Spleen (tissue), 11 donors: Measurements from ENCODE around the gene F2RL1. TPM values are rescaled to one million over a fixed set of nuclear protein-coding genes. Genes with fewer than 3 reads are reported as not detected.
A peak's percentile ranks its signal among the peaks of the same experiment; 100 is the strongest.

Source experiments
- DNase-seq: peaks from one replicate; pipeline ENCODE4 v3.0.0-alpha.2; 2020
- H3K27ac ChIP-seq, 8 donors: fragments of 200-600 bp; sonication (generic) in 7 of 8; 1 replicate in 4 of 8; 2 replicates in 4 of 8; pipeline versions ENCODE4 v1.5.0 to v1.8.0; 2016 to 2021; ENCODE audit warnings: inconsistent platforms in 4 of 8, mild to moderate bottlenecking in 4 of 8, moderate library complexity in 1 of 8
- H3K27me3 ChIP-seq, 7 donors: fragments of 200-600 bp; sonication (generic) in 6 of 7; replicated peaks in 1 of 7; 1 replicate in 4 of 7; 2 replicates in 3 of 7; pipeline versions ENCODE4 v1.5.0 to v1.8.0; 2016 to 2021; ENCODE audit warnings: inconsistent platforms in 3 of 7, mild to moderate bottlenecking in 1 of 7
- H3K36me3 ChIP-seq, 6 donors: fragments of 200-600 bp; sonication (generic) in 5 of 6; 1 replicate in 4 of 6; 2 replicates in 2 of 6; pipeline versions ENCODE4 v1.5.0 to v1.8.0; 2016 to 2021; ENCODE audit warnings: inconsistent platforms in 2 of 6
- H3K4me1 ChIP-seq, 6 donors: fragments of 200-600 bp; sonication (generic) in 5 of 6; 1 replicate in 3 of 6; 2 replicates in 3 of 6; pipeline versions ENCODE4 v1.5.0 to v1.8.0; 2016 to 2021; ENCODE audit warnings: inconsistent platforms in 3 of 6
- H3K4me3 ChIP-seq, 8 donors: fragments of 200-600 bp; sonication (generic) in 7 of 8; 1 replicate in 4 of 8; 2 replicates in 4 of 8; pipeline versions ENCODE4 v1.5.0 to v1.8.0; 2016 to 2021; ENCODE audit warnings: inconsistent platforms in 4 of 8, mild to moderate bottlenecking in 4 of 8, moderate library complexity in 2 of 8
- H3K9me3 ChIP-seq, 8 donors: fragments of 200-600 bp; sonication (generic) in 7 of 8; 1 replicate in 4 of 8; 2 replicates in 4 of 8; pipeline versions ENCODE4 v1.5.0 to v1.8.0; 2016 to 2021; ENCODE audit warnings: inconsistent platforms in 4 of 8
- POLR2A ChIP-seq, 3 donors: fragments of 450-650 bp; IDR thresholded peaks; one replicate each; pipeline ENCODE4 v1.5.1; 2017; ENCODE audit warnings: antibody characterized with exemption in 3 of 3, mild to moderate bottlenecking in 1 of 3
- POLR2AphosphoS5 ChIP-seq, 3 donors: sonication (generic); formaldehyde crosslinking; IDR thresholded peaks; one replicate each; pipeline ENCODE4 v1.5.1; 2017; ENCODE audit warnings: antibody characterized with exemption in 3 of 3
- WGBS, 5 donors: extraction: QIAGEN DNeasy Blood & Tissue Kit in 3 of 5; methylation state at CpG; one replicate each; pipeline versions ENCODE4 v1.1.5 to v1.1.7; 2013 to 2018; 5-methylcytosine and 5-hydroxymethylcytosine counted together
- intact Hi-C: fragments of 100-400 bp; cut with DNase I; formaldehyde crosslinking; loops from one replicate; pipeline ENCODE4 v1.15.0; 2023; ENCODE audit warnings: low total_unique reads
- polyA plus RNA-seq, 3 donors: library from polyadenylated mRNA; stranded (reverse); fragments of 200-250 nt; gene quantifications; one replicate each; pipeline ENCODE4 v1.2.1, GENCODE V29; 2013
- total RNA-seq, 7 donors: library from RNA; depleted of rRNA in 3 of 7; stranded (reverse); fragments of >200 nt in 3 of 7; fragmentation: NEBNext Ultra II Directional in 4 of 7; extraction: Animal tissue kit (Norgen Biotek cat#: 25700) in 4 of 7; gene quantifications; one replicate each; pipeline versions ENCODE4 v1.1.0 to v1.2.1, GENCODE V29; 2016 to 2021
- TF ChIP-seq, protein P1 (sequence below), 11 experiments: fragments of 200-600 bp in 7 of 11; fragments of 450-650 bp in 4 of 11; sonication (generic) in 4 of 11; IDR thresholded peaks in 8 of 11; conservative IDR thresholded peaks in 3 of 11; 1 replicate in 7 of 11; 2 replicates in 4 of 11; pipeline versions ENCODE4 v1.4.0 to v1.8.0; 2016 to 2021; ENCODE audit warnings: antibody characterized with exemption in 11 of 11, inconsistent platforms in 4 of 11, mild to moderate bottlenecking in 1 of 11
- donor health status: healthy with polysubstance abuse.
- donor health status: DM: no; HTN: no; CAD: no; lungs with moderate emphysema.
- donor health status: DM: no; HTN: no; CAD: no.
- donor health status: Bipolar disorder and iron deficiency.
- donor health status: healthy.
- donor health status: DM: no; HTN: no; CAD: no.
- donor health status: DM: yes; HTN: yes; CAD: no.

F2RL1 gene
- total and polyA plus RNA-seq, 10 donors: 0.46 to 9.5 (median 4.6) TPM

DNA sequence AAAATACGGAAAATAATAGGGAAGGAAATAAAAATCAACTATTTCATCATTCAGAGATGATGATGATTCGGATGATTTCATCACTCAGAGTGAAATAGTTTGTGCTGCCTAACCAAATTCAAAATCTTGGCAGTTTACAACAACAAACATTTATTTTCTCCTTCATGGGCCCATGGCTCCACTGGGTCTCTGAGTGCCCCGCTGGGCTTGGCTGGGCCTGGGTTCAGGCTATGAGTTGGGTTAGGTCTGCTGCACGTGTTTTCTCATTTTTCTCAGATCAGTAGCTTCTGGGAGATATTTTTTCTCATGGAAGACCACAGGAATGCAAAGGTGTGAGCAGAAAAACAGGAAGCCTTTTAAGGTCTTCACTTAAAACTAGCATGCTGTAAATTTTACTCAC lies 24.0 kb upstream of the F2RL1 start:
- intact Hi-C loops: no loop called here
- Histone ChIP-seq H3K36me3 (no peaks in the 10 kb centered on the region), H3K4me3 (no peak overlapping the region), H3K27ac (no peak overlapping the region), H3K4me1 (peaks cover 0 to 23% (median 8%) of the 10 kb centered on the region in 6 donors), H3K9me3 (no peaks in the 10 kb centered on the region), H3K27me3 (no peaks in the 10 kb centered on the region)
- DNase-seq: no peak
- TF ChIP-seq, protein P1, sequence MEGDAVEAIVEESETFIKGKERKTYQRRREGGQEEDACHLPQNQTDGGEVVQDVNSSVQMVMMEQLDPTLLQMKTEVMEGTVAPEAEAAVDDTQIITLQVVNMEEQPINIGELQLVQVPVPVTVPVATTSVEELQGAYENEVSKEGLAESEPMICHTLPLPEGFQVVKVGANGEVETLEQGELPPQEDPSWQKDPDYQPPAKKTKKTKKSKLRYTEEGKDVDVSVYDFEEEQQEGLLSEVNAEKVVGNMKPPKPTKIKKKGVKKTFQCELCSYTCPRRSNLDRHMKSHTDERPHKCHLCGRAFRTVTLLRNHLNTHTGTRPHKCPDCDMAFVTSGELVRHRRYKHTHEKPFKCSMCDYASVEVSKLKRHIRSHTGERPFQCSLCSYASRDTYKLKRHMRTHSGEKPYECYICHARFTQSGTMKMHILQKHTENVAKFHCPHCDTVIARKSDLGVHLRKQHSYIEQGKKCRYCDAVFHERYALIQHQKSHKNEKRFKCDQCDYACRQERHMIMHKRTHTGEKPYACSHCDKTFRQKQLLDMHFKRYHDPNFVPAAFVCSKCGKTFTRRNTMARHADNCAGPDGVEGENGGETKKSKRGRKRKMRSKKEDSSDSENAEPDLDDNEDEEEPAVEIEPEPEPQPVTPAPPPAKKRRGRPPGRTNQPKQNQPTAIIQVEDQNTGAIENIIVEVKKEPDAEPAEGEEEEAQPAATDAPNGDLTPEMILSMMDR (IDR thresholded peaks at IDR 0.05 in 8 of 11, conservative IDR thresholded peaks at IDR 0.05 in 3 of 11): no peak
- TF ChIP-seq POLR2A (IDR thresholded peaks at IDR 0.05): no peak
- no peak for TF ChIP-seq POLR2AphosphoS5 (IDR thresholded peaks at IDR 0.05)
- 53 to 80% (median 64%) methylated on average over 4 of the region's 4 CpGs for whole genome bisulfite sequencing, 5 donors

DNA sequence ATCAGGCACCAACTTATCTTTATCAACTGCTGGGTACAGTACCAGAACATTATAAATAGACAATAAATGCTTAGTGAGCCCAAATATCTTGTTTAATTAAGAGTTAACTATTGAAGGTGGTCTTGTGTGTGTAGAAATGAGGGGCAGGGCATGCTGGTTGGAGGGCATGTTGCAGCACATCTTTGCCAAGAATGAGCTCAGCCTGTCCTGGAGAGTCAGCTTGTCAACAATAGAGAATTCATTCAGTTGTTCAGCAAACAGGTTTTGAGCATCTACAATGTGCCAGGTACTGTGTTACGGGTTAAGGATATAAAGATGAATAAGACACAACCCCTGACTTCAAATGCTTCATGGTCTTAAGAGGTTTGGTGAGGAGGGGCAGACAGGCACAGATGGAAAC lies 19.2 kb upstream of the F2RL1 start:
- Histone ChIP-seq H3K9me3 (no peaks in the 10 kb centered on the region), H3K36me3 (no peaks in the 10 kb centered on the region), H3K27me3 (no peaks in the 10 kb centered on the region), H3K4me1 (peaks cover 0 to 9% (median 0%) of the 10 kb centered on the region in 6 donors), H3K27ac (no peak overlapping the region), H3K4me3 (no peak overlapping the region)
- no peak for DNase-seq
- intact Hi-C loops: no loop called here
- TF ChIP-seq POLR2A (IDR thresholded peaks at IDR 0.05) (no peak), POLR2AphosphoS5 (IDR thresholded peaks at IDR 0.05) (no peak)
- TF ChIP-seq, protein P1 (IDR thresholded peaks at IDR 0.05 in 8 of 11, conservative IDR thresholded peaks at IDR 0.05 in 3 of 11): no peak
- WGBS, 5 donors: 95 to 97% (median 97%) methylated on average over 1 of the region's 1 CpG

DNA sequence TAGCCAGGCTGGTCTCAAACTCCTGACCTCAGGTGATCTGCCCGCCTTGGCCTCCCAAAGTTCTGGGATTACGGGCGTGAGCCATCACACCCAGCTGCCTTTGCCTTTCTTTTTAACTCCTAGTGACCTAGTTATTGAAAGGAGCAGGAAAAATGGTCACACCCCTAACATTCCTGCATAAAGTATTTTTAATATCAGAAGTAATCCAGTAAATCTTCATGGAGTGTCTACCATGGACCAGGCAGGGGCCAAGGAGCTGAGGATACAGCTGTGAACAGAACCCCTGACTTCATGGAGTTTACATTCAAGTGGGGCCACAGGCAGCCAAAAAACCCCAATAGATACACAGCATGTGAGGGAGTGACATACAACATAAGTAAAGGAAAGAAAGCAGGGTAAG lies 18.3 kb upstream of the F2RL1 start:
- no peak overlapping the region for H3K27ac ChIP-seq
- WGBS, 5 donors: 92 to 96% (median 95%) methylated on average over 3 of the region's 3 CpGs
- no peaks in the 10 kb centered on the region for H3K27me3 ChIP-seq
- H3K36me3 ChIP-seq: no peaks in the 10 kb centered on the region
- DNase-seq: peak; percentile 16
- TF ChIP-seq POLR2AphosphoS5 (IDR thresholded peaks at IDR 0.05): no peak
- TF ChIP-seq POLR2A (IDR thresholded peaks at IDR 0.05): no peak
- TF ChIP-seq, protein P1 (IDR thresholded peaks at IDR 0.05 in 8 of 11, conservative IDR thresholded peaks at IDR 0.05 in 3 of 11): no peak
- intact Hi-C loops: no loop called here
- H3K9me3 ChIP-seq: no peaks in the 10 kb centered on the region
- H3K4me3 ChIP-seq: no peak overlapping the region
- peaks cover 0 to 9% (median 0%) of the 10 kb centered on the region in 6 donors for H3K4me1 ChIP-seq

DNA sequence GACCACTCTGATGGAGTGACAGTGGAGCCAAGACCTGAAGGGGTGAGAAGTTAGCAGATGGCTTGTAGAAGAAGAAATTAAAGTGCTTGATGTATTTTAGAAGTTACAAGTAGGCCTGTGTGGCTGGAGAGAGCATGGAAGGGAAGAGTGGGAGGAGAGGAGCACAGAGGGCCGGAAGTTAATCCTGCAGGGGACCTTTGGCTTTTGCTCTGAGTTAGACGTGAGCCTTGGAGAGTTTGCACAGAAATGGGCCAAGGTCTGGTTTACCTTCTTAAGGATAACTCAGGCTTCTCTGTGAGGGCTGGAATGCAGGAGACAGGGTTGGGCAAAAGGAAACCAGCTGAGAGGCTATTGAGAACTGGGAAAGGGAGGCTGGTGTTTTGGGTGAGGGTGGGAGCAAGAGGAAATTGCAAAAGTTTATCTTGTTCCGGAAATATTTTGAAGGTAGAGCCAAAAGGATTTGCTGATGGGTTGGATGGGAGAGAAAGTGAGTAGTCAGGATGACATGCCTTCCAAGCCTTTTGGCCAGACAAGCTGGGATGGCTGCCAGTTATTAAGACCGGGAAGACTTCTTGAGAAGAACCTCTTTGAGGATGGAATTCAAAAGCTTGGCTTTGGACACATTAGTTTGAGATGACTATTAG lies 17.5 kb upstream of the F2RL1 start:
- H3K27ac ChIP-seq: no peak overlapping the region
- 55 to 84% (median 63%) methylated on average over 4 of the region's 4 CpGs for WGBS, 5 donors

More for the DNA sequence above, 17.5 kb upstream of the F2RL1 start:
- peaks cover 0 to 9% (median 0%) of the 10 kb centered on the region in 6 donors for H3K4me1 ChIP-seq
- no peaks in the 10 kb centered on the region for H3K9me3 ChIP-seq
- no peaks in the 10 kb centered on the region for H3K27me3 ChIP-seq
- H3K4me3 ChIP-seq: no peak overlapping the region
- H3K36me3 ChIP-seq: no peaks in the 10 kb centered on the region
- DNase-seq: no peak
- TF ChIP-seq POLR2A (IDR thresholded peaks at IDR 0.05) (no peak), POLR2AphosphoS5 (IDR thresholded peaks at IDR 0.05) (no peak)
- TF ChIP-seq, protein P1 (IDR thresholded peaks at IDR 0.05 in 8 of 11, conservative IDR thresholded peaks at IDR 0.05 in 3 of 11): no peak
- intact Hi-C loops: no loop called here
